ENCODE measurements around the gene ADAMTS9.

The ADAMTS9 gene

GRCh38 chr3:64520334-64520733, 167.5 kb downstream of the ADAMTS9 start:
- DNase-seq (ENCODE audit: extremely low spot score): no peak
- ChIA-PET POLR2A (no interaction called here), CTCF (interaction anchor here (1.3 to 4.1 kb wide), 2 partner anchors 9 to 13 kb away, joined by 5 to 26 read pairs; no protein-coding TSS in a partner anchor)
- TF ChIP-seq, protein P1, sequence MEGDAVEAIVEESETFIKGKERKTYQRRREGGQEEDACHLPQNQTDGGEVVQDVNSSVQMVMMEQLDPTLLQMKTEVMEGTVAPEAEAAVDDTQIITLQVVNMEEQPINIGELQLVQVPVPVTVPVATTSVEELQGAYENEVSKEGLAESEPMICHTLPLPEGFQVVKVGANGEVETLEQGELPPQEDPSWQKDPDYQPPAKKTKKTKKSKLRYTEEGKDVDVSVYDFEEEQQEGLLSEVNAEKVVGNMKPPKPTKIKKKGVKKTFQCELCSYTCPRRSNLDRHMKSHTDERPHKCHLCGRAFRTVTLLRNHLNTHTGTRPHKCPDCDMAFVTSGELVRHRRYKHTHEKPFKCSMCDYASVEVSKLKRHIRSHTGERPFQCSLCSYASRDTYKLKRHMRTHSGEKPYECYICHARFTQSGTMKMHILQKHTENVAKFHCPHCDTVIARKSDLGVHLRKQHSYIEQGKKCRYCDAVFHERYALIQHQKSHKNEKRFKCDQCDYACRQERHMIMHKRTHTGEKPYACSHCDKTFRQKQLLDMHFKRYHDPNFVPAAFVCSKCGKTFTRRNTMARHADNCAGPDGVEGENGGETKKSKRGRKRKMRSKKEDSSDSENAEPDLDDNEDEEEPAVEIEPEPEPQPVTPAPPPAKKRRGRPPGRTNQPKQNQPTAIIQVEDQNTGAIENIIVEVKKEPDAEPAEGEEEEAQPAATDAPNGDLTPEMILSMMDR (IDR thresholded peaks at IDR 0.05; ENCODE audit: control extremely low read depth, extremely low read depth, low read depth, missing control alignments): no peak

- TF ChIP-seq, protein P1 (IDR thresholded peaks at IDR 0.05; ENCODE audit: control extremely low read depth, extremely low read depth, low read depth, missing control alignments): no peak
- no peak for DNase-seq (ENCODE audit: extremely low spot score)
- ChIA-PET POLR2A (no interaction called here), CTCF (interaction anchor here (1.6 to 4.1 kb wide), 4 partner anchors 11 to 1154 kb away, joined by 3 to 26 read pairs (median 9); no protein-coding TSS in a partner anchor)
Measured at GRCh38 chr3:64518950-64519349, 168.8 kb downstream of the ADAMTS9 start.

DNA sequence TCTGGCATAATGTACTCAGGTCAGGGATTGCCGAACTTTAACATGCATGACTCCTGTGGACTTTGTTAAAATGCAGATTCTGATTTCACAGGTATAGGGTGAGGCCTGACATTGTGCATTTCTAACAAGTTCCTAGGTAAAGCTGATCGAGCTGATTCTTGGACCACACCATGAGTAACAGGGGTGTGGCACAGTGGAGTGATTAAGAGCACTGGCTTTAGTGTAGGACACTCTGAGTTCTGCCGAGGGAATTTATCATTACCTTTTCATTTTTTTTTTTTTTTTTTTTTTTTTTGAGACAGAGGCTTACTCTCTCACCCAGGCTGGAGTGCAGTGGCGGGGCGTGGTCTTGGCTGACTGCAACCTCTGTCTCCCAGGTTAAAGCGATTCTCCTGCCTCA, 169.3 kb downstream of the ADAMTS9 start:
- ChIA-PET CTCF (interaction anchor here (0.7 to 4.1 kb wide), 5 partner anchors 11 to 1155 kb away, joined by 3 to 26 read pairs (median 5); no protein-coding TSS in a partner anchor), POLR2A (no interaction called here)
- TF ChIP-seq, protein P1 (IDR thresholded peaks at IDR 0.05; ENCODE audit: control extremely low read depth, extremely low read depth, low read depth, missing control alignments): no peak
- no peak for DNase-seq (ENCODE audit: extremely low spot score)

GRCh38 chr3:64514889-64515288, 172.9 kb downstream of the ADAMTS9 start:
- TF ChIP-seq, protein P1 (IDR thresholded peaks at IDR 0.05; ENCODE audit: control extremely low read depth, extremely low read depth, low read depth, missing control alignments): no peak
- DNase-seq (ENCODE audit: extremely low spot score): no peak
- ChIA-PET CTCF (interaction anchor here (1.1 to 1.5 kb wide), 3 partner anchors 13 to 18 kb away, joined by 3 to 4 read pairs (median 4); no protein-coding TSS in a partner anchor), POLR2A (no interaction called here)

DNA sequence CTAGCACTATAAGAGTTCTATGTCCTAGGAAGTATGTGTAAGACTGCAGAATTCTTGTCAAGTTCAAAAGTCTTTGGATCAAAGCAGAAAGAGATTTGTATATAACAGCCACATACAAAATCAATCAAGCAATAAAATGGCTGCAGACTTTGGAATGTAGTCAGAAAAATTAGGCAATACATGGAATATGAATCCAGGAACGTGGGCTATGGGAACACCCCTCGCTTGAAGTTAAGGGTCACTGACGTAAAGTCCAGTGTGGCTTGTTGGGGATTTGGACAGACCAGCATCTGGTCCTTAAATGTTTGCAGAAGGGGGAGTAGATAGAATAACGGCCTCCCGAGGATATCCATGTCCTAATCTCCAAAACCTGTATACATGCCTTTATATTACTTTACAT, 178.6 kb downstream of the ADAMTS9 start:
- CTCF ChIA-PET: no interaction called here
- POLR2A ChIA-PET: no interaction called here

GRCh38 chr3:64508140-64508539, 179.7 kb downstream of the ADAMTS9 start:
- no peak for DNase-seq (ENCODE audit: extremely low spot score)
- POLR2A ChIA-PET: no interaction called here
- CTCF ChIA-PET: interaction anchor here (0.9 to 1.2 kb wide), 2 partner anchors 23 to 24 kb away, joined by 3 read pairs; no protein-coding TSS in a partner anchor
- TF ChIP-seq, protein P1 (IDR thresholded peaks at IDR 0.05; ENCODE audit: control extremely low read depth, extremely low read depth, low read depth, missing control alignments): no peak

More for the DNA sequence above, 178.6 kb downstream of the ADAMTS9 start:
- TF ChIP-seq, protein P1 (IDR thresholded peaks at IDR 0.05; ENCODE audit: control extremely low read depth, extremely low read depth, low read depth, missing control alignments): no peak
- DNase-seq (ENCODE audit: extremely low spot score): no peak

All from GM10248 (cell line).